GM23338 (cell line): Measurements from ENCODE around the gene CORO7. TPM values are rescaled to one million over a fixed set of nuclear protein-coding genes. Genes with fewer than 3 reads are reported as not detected.

Source experiments
- ATAC-seq: fragments of 200-7000 bp; cut with Tn5 transposase; 3 replicates; pipeline ENCODE4 v1.9.1; 2020
- DNase-seq: peaks from one replicate; pipeline ENCODE4 v3.0.0-alpha.2; 2015; ENCODE audit warnings: low spot score
- H2AFZ ChIP-seq: fragments of 200-600 bp; sonication (generic); 2 replicates; pipeline ENCODE4 v1.8.0; 2016; ENCODE audit warnings: antibody characterized with exemption, mild to moderate bottlenecking, moderate library complexity
- H3F3A ChIP-seq: fragments of 200-600 bp; sonication (generic); replicated peaks from 2 replicates; pipeline ENCODE4 v1.8.0; 2017; ENCODE audit warnings: antibody characterized with exemption, mixed run types, low read depth
- H3K27ac ChIP-seq: fragments of 200-600 bp; sonication (generic); 2 replicates; pipeline ENCODE4 v1.6.1; 2016; ENCODE audit warnings: low read depth
- H3K27me3 ChIP-seq: fragments of 200-600 bp; sonication (generic); 2 replicates; pipeline ENCODE4 v1.8.0; 2016; ENCODE audit warnings: mild to moderate bottlenecking, mixed run types, moderate library complexity; ENCODE audit not compliant: insufficient read depth
- H3K36me3 ChIP-seq: fragments of 200-600 bp; sonication (generic); 2 replicates; pipeline ENCODE4 v1.8.0; 2016; ENCODE audit warnings: mild to moderate bottlenecking; ENCODE audit not compliant: insufficient read depth
- H3K4me1 ChIP-seq: fragments of 200-600 bp; sonication (generic); 2 replicates; pipeline ENCODE4 v1.8.0; 2016; ENCODE audit warnings: mild to moderate bottlenecking, moderate library complexity; ENCODE audit not compliant: insufficient read depth
- H3K4me2 ChIP-seq: fragments of 200-600 bp; sonication (generic); 2 replicates; pipeline ENCODE4 v1.7.1; 2017; ENCODE audit warnings: mixed run types
- H3K4me3 ChIP-seq: fragments of 200-600 bp; sonication (generic); 2 replicates; pipeline ENCODE4 v1.6.1; 2016; ENCODE audit warnings: mixed run types
- H3K79me2 ChIP-seq: fragments of 200-600 bp; sonication (generic); replicated peaks from 2 replicates; pipeline ENCODE4 v1.8.0; 2017; ENCODE audit warnings: mild to moderate bottlenecking; ENCODE audit not compliant: insufficient read depth
- H3K9me2 ChIP-seq: fragments of 200-600 bp; sonication (generic); 2 replicates; pipeline ENCODE4 v1.8.0; 2017; ENCODE audit not compliant: insufficient read depth
- H4K20me1 ChIP-seq: fragments of 200-600 bp; sonication (generic); replicated peaks from 2 replicates; pipeline ENCODE4 v1.8.0; 2017; ENCODE audit warnings: mild to moderate bottlenecking; ENCODE audit not compliant: insufficient read depth
- H3K27ac Mint-ChIP-seq: 2 replicates; pipeline ENCODE4 v1.8.0; 2020; ENCODE audit warnings: inconsistent platforms, mild to moderate bottlenecking, moderate library complexity, mixed read lengths
- H3K27me3 Mint-ChIP-seq: 3 replicates; pipeline ENCODE4 v1.8.0; 2022; ENCODE audit warnings: low read depth, mild to moderate bottlenecking, moderate library complexity, mixed read lengths, inconsistent platforms; ENCODE audit not compliant: insufficient read depth, poor library complexity
- H3K36me3 Mint-ChIP-seq: 3 replicates; pipeline ENCODE4 v1.8.0; 2021; ENCODE audit warnings: low read depth, mild to moderate bottlenecking, inconsistent platforms, moderate library complexity, mixed read lengths
- H3K4me1 Mint-ChIP-seq: 3 replicates; pipeline ENCODE4 v1.8.0; 2020; ENCODE audit warnings: mild to moderate bottlenecking, inconsistent platforms, mixed read lengths
- H3K4me3 Mint-ChIP-seq: 3 replicates; pipeline ENCODE4 v1.8.0; 2021; ENCODE audit warnings: moderate library complexity, mild to moderate bottlenecking, inconsistent platforms, mixed read lengths
- H3K9me3 Mint-ChIP-seq: 3 replicates; pipeline ENCODE4 v1.8.0; 2020; ENCODE audit warnings: moderate library complexity, mild to moderate bottlenecking, inconsistent platforms, mixed read lengths
- EZH2 ChIP-seq: fragments of 200-600 bp; sonication (generic); IDR thresholded peaks from one replicate; pipeline ENCODE4 v1.8.0; 2017; ENCODE audit warnings: antibody characterized with exemption, mild to moderate bottlenecking, low read depth; ENCODE audit not compliant: unreplicated experiment
- JUNB ChIP-seq: IDR thresholded peaks from one replicate; pipeline ENCODE4 v1.6.1; 2016; ENCODE audit warnings: antibody characterized with exemption; ENCODE audit not compliant: unreplicated experiment
- POLR2AphosphoS5 ChIP-seq: IDR thresholded peaks from 2 replicates; pipeline ENCODE4 v1.6.1; 2016; ENCODE audit warnings: antibody characterized with exemption, low read depth
- ZNF114 ChIP-seq: fragments of 250-450 bp; sonication (Bioruptor Pico); IDR thresholded peaks from 2 replicates; pipeline ENCODE4 v1.5.0; 2020; ENCODE audit warnings: mild to moderate bottlenecking, moderate library complexity
- polyA plus RNA-seq: library from polyadenylated mRNA; unstranded; fragments of >200 nt; fragmentation: Nextera tagmentation; extraction: Ambion mirVana; gene quantifications from 2 replicates; pipeline ENCODE4 v1.2.1, GENCODE V29; 2016
- total RNA-seq: library from RNA; depleted of rRNA; stranded (reverse); fragments of >200 nt; shearing (Covaris generic); gene quantifications from 2 replicates; pipeline ENCODE4 v1.2.3, GENCODE V29; 2014
- TF ChIP-seq, protein P1 (sequence below): fragments of 250-450 bp; sonication (Bioruptor Pico); IDR thresholded peaks from 2 replicates; pipeline ENCODE4 v1.5.0; 2020; ENCODE audit warnings: mild to moderate bottlenecking, moderate library complexity

The CORO7 gene
- total and polyA plus RNA-seq, 2 experiments from 2014 or later = 14.2 to 46.4 TPM

GRCh38 chr16:4386951-4387565 lies 29.3 kb downstream of the CORO7 start:
- Mint-ChIP-seq H3K27me3 (peaks cover 10% of the 10 kb centered on the region), H3K4me1 (peaks cover 31% of the 10 kb centered on the region), H3K4me3 (no peak overlapping the region), H3K9me3 (no peaks in the 10 kb centered on the region), H3K27ac (no peak overlapping the region; the same call in 1 of the 2 replicates), H3K36me3 (no peaks in the 10 kb centered on the region; the same call in 2 of the 3 replicates)
- DNase-seq (no peak), ATAC-seq (no peak)
- no peak overlapping the region for H3K27ac ChIP-seq
- H3K4me1 ChIP-seq = peaks cover 26% of the 10 kb centered on the region
- H3K4me2 ChIP-seq = no peak overlapping the region
- H3F3A ChIP-seq = peaks cover 21% of the 10 kb centered on the region
- H4K20me1 ChIP-seq = no peaks in the 10 kb centered on the region
- H3K9me2 ChIP-seq = no peaks in the 10 kb centered on the region
- TF ChIP-seq, protein P1, sequence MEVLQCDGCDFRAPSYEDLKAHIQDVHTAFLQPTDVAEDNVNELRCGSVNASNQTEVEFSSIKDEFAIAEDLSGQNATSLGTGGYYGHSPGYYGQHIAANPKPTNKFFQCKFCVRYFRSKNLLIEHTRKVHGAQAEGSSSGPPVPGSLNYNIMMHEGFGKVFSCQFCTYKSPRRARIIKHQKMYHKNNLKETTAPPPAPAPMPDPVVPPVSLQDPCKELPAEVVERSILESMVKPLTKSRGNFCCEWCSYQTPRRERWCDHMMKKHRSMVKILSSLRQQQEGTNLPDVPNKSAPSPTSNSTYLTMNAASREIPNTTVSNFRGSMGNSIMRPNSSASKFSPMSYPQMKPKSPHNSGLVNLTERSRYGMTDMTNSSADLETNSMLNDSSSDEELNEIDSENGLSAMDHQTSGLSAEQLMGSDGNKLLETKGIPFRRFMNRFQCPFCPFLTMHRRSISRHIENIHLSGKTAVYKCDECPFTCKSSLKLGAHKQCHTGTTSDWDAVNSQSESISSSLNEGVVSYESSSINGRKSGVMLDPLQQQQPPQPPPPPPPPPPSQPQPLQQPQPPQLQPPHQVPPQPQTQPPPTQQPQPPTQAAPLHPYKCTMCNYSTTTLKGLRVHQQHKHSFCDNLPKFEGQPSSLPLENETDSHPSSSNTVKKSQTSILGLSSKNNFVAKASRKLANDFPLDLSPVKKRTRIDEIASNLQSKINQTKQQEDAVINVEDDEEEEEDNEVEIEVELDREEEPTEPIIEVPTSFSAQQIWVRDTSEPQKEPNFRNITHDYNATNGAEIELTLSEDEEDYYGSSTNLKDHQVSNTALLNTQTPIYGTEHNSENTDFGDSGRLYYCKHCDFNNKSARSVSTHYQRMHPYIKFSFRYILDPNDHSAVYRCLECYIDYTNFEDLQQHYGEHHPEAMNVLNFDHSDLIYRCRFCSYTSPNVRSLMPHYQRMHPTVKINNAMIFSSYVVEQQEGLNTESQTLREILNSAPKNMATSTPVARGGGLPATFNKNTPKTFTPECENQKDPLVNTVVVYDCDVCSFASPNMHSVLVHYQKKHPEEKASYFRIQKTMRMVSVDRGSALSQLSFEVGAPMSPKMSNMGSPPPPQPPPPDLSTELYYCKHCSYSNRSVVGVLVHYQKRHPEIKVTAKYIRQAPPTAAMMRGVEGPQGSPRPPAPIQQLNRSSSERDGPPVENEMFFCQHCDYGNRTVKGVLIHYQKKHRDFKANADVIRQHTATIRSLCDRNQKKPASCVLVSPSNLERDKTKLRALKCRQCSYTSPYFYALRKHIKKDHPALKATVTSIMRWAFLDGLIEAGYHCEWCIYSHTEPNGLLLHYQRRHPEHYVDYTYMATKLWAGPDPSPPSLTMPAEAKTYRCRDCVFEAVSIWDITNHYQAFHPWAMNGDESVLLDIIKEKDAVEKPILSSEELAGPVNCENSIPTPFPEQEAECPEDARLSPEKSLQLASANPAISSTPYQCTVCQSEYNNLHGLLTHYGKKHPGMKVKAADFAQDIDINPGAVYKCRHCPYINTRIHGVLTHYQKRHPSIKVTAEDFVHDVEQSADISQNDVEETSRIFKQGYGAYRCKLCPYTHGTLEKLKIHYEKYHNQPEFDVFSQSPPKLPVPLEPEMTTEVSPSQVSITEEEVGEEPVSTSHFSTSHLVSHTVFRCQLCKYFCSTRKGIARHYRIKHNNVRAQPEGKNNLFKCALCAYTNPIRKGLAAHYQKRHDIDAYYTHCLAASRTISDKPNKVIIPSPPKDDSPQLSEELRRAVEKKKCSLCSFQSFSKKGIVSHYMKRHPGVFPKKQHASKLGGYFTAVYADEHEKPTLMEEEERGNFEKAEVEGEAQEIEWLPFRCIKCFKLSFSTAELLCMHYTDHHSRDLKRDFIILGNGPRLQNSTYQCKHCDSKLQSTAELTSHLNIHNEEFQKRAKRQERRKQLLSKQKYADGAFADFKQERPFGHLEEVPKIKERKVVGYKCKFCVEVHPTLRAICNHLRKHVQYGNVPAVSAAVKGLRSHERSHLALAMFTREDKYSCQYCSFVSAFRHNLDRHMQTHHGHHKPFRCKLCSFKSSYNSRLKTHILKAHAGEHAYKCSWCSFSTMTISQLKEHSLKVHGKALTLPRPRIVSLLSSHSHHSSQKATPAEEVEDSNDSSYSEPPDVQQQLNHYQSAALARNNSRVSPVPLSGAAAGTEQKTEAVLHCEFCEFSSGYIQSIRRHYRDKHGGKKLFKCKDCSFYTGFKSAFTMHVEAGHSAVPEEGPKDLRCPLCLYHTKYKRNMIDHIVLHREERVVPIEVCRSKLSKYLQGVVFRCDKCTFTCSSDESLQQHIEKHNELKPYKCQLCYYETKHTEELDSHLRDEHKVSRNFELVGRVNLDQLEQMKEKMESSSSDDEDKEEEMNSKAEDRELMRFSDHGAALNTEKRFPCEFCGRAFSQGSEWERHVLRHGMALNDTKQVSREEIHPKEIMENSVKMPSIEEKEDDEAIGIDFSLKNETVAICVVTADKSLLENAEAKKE (CRISPR knock-in tag) = no peak
- no peak for TF ChIP-seq POLR2AphosphoS5
- no peak for TF ChIP-seq ZNF114 (CRISPR knock-in tag)
- no peak for TF ChIP-seq JUNB
- H3K79me2 ChIP-seq = no peaks in the 10 kb centered on the region
- H3K27me3 ChIP-seq = no peaks in the 10 kb centered on the region
- no peak overlapping the region for H2AFZ ChIP-seq
- no peak overlapping the region for H3K4me3 ChIP-seq
- H3K36me3 ChIP-seq = no peaks in the 10 kb centered on the region

GRCh38 chr16:4386451-4386805 lies 30.0 kb downstream of the CORO7 start:
- Histone ChIP-seq H3F3A (peaks cover 17% of the 10 kb centered on the region), H2AFZ (no peak overlapping the region), H3K27ac (no peak overlapping the region), H3K4me2 (no peak overlapping the region), H4K20me1 (no peaks in the 10 kb centered on the region), H3K79me2 (no peaks in the 10 kb centered on the region), H3K4me3 (no peak overlapping the region), H3K4me1 (peaks cover 19% of the 10 kb centered on the region), H3K36me3 (no peaks in the 10 kb centered on the region), H3K27me3 (no peaks in the 10 kb centered on the region), H3K9me2 (no peaks in the 10 kb centered on the region)
- DNase-seq (no peak), ATAC-seq (no peak)
- H3K9me3 Mint-ChIP-seq = no peaks in the 10 kb centered on the region
- peak overlapping the region; percentile 72 for H3K27ac Mint-ChIP-seq
- H3K36me3 Mint-ChIP-seq = no peaks in the 10 kb centered on the region; the same call in 1 of the 3 replicates
- H3K4me3 Mint-ChIP-seq = no peak overlapping the region
- H3K4me1 Mint-ChIP-seq = peaks cover 27% of the 10 kb centered on the region
- H3K27me3 Mint-ChIP-seq = peaks cover 10% of the 10 kb centered on the region
- TF ChIP-seq, protein P1 (CRISPR knock-in tag) = no peak
- no peak for TF ChIP-seq EZH2
